Keratinocyte (primary cell): ENCODE data around the gene TEX44.
"Not testable (repeated sequence)": the region's sequence is repeated elsewhere in the genome, so short reads cannot be mapped to it uniquely, and the experiment has no call there.

Experiments
- CTCF ChIP-seq, 3 experiments: IDR thresholded peaks in 1 of 3; conservative IDR thresholded peaks in 1 of 3; optimal IDR thresholded peaks in 1 of 3; 2 replicates in 2 of 3; 3 replicates in 1 of 3; pipeline versions ENCODE3 to v1.5.1; 2011; ENCODE audit warnings: low read length in 3 of 3, mild to moderate bottlenecking in 3 of 3, moderate library complexity in 2 of 3, control low read depth in 1 of 3, inconsistent platforms in 1 of 3; ENCODE audit not compliant: insufficient read depth in 2 of 3; ENCODE audit errors: extremely low read depth in 1 of 3
- EZH2 ChIP-seq: IDR thresholded peaks from one replicate; pipeline ENCODE4 v1.6.1; 2012; ENCODE audit warnings: inconsistent platforms, mild to moderate bottlenecking, low read length, moderate library complexity

DNA sequence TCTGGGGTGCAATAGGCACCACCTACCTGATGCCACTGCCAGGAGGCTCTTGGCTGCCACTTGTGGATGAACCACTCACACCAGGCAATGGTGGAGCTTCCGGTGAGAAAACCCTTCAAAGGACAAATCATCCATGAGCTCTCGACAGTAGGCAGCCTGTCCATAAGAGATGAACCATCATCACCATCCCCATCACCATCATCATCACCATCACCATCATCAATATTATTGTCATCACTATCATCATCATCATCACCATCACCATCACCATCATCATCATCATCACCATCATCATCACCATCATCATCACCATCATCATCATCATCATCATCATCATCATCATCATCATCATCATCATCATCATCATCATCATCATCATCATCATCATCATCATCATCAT is 14.0 kb upstream of the TEX44 start:
- TF ChIP-seq CTCF (optimal IDR thresholded peaks at IDR 0.05 in 1 of 3, IDR thresholded peaks at IDR 0.05 in 1 of 3, conservative IDR thresholded peaks at IDR 0.05 in 1 of 3; ENCODE audit: extremely low read depth in 1 of 3, insufficient read depth in 2 of 3, low read length in 3 of 3); EZH2: not testable (repeated sequence)
